H1 (cell line): ENCODE measurements around the gene MAJIN. TPM values are rescaled to one million over a fixed set of nuclear protein-coding genes. Genes with fewer than 3 reads are reported as not detected.

ENCODE experiments used
- CTCF ChIA-PET: fragments of 300-600 bp; sonication (Branson Sonifier 250); formaldehyde crosslinking; loops from one replicate; lab custom pipeline; 2021; ENCODE audit not compliant: partially characterized antibody; lab: Charles Lee
- POLR2A ChIA-PET: fragments of 300-600 bp; sonication (Branson Sonifier 250); formaldehyde crosslinking; loops from one replicate; lab custom pipeline; 2021; ENCODE audit warnings: inconsistent platforms; ENCODE audit not compliant: partially characterized antibody; lab: Charles Lee
- DNase-seq, 2 experiments: peaks; one replicate each; pipeline versions ENCODE4 v3.0.0 to v3.0.0-alpha.2; 2010 to 2022; ENCODE audit warnings: low spot score in 2 of 2, low read depth in 1 of 2, mixed read lengths in 1 of 2
- FAIRE-seq: peaks from 2 replicates; lab custom pipeline; 2011; peaks lifted over from hg19 to GRCh38; lab: Jason Lieb, UNC
- H2AFZ ChIP-seq: 2 replicates; pipeline ENCODE4 v1.8.1; 2012; ENCODE audit warnings: low read length, inconsistent platforms
- H2AK5ac ChIP-seq: 2 replicates; pipeline ENCODE4 v1.6.1; 2013; ENCODE audit warnings: low read depth, low read length
- H2BK120ac ChIP-seq: replicated peaks from 2 replicates; pipeline ENCODE3; 2013; ENCODE audit warnings: low read depth, low read length, inconsistent platforms
- H2BK12ac ChIP-seq: 2 replicates; pipeline ENCODE4 v1.6.1; 2013; ENCODE audit warnings: low read depth, low read length
- H2BK15ac ChIP-seq: 2 replicates; pipeline ENCODE4 v1.6.1; 2013; ENCODE audit warnings: low read length
- H2BK20ac ChIP-seq: 2 replicates; pipeline ENCODE4 v1.6.1; 2013; ENCODE audit warnings: low read length
- H2BK5ac ChIP-seq: 2 replicates; pipeline ENCODE4 v1.6.1; 2013; ENCODE audit warnings: low read depth, low read length
- H3K14ac ChIP-seq: 2 replicates; pipeline ENCODE4 v1.6.1; 2013; ENCODE audit warnings: inconsistent platforms; ENCODE audit not compliant: insufficient read length
- H3K18ac ChIP-seq: 2 replicates; pipeline ENCODE4 v1.6.1; 2013; ENCODE audit warnings: low read length; ENCODE audit errors: extremely low read depth
- H3K23ac ChIP-seq: 2 replicates; pipeline ENCODE4 v1.6.1; 2013; ENCODE audit warnings: inconsistent platforms; ENCODE audit not compliant: insufficient read length
- H3K23me2 ChIP-seq: 2 replicates; pipeline ENCODE4 v1.6.1; 2013; ENCODE audit warnings: low read depth, low read length
- H3K27ac ChIP-seq: 2 replicates; pipeline ENCODE4 v1.6.1; 2011; ENCODE audit warnings: low read depth, low read length, inconsistent platforms
- H3K27me3 ChIP-seq, 4 experiments: replicated peaks in 1 of 4; 1 replicate in 1 of 4; 2 replicates in 3 of 4; pipeline versions ENCODE4 v1.6.1 to v1.8.1; 2011 to 2013; ENCODE audit warnings: low read length in 3 of 4, mild to moderate bottlenecking in 3 of 4, inconsistent platforms in 2 of 4, mixed read lengths in 2 of 4, moderate library complexity in 1 of 4; ENCODE audit not compliant: control insufficient read depth in 3 of 4, insufficient read depth in 3 of 4; ENCODE audit errors: extremely low read depth in 1 of 4
- H3K36me3 ChIP-seq, 4 experiments: 2 replicates each; pipeline versions ENCODE4 v1.6.1 to v1.8.1; 2011 to 2013; ENCODE audit warnings: mild to moderate bottlenecking in 4 of 4, low read length in 3 of 4, moderate library complexity in 2 of 4, control low read depth in 1 of 4, inconsistent platforms in 1 of 4; ENCODE audit not compliant: insufficient read depth in 4 of 4, control insufficient read depth in 2 of 4
- H3K4ac ChIP-seq: replicated peaks from 2 replicates; pipeline ENCODE3; 2013; ENCODE audit warnings: low read length, low read depth, mixed read lengths, inconsistent platforms; ENCODE audit not compliant: insufficient read length
- H3K4me1 ChIP-seq, 4 experiments: replicated peaks in 1 of 4; 1 replicate in 1 of 4; 2 replicates in 3 of 4; pipeline versions ENCODE4 v1.6.1 to v1.8.1; 2011 to 2013; ENCODE audit warnings: low read length in 3 of 4, inconsistent platforms in 2 of 4, mixed read lengths in 1 of 4; ENCODE audit not compliant: insufficient read depth in 4 of 4, control insufficient read depth in 3 of 4
- H3K4me2 ChIP-seq, 2 experiments: 2 replicates each; pipeline versions ENCODE4 v1.6.1 to v1.8.1; 2011 to 2013; ENCODE audit warnings: low read depth in 2 of 2, low read length in 2 of 2, control low read depth in 1 of 2, inconsistent platforms in 1 of 2, mild to moderate bottlenecking in 1 of 2; ENCODE audit not compliant: insufficient read depth in 1 of 2
- H3K4me3 ChIP-seq, 4 experiments: fragments of 200-600, 300-600 bp in 1 of 4; sonication (generic), shearing (Covaris generic), sonication (Bioruptor Twin) in 1 of 4; 2 replicates each; pipeline versions ENCODE4 v1.5.1 to v1.8.1; 2011 to 2016; ENCODE audit warnings: low read length in 4 of 4, low read depth in 3 of 4, control low read depth in 2 of 4, inconsistent platforms in 2 of 4, mild to moderate bottlenecking in 2 of 4, mixed read lengths in 1 of 4, moderate library complexity in 1 of 4; ENCODE audit not compliant: insufficient read depth in 2 of 4; ENCODE audit errors: extremely low read depth in 1 of 4
- H3K56ac ChIP-seq: replicated peaks from 2 replicates; pipeline ENCODE3; 2013; ENCODE audit warnings: low read depth, mild to moderate bottlenecking, mixed read lengths, low read length, inconsistent platforms; ENCODE audit not compliant: insufficient read length
- H3K79me1 ChIP-seq: 2 replicates; pipeline ENCODE4 v1.6.1; 2013; ENCODE audit warnings: low read depth, low read length, control low read depth
- H3K79me2 ChIP-seq, 2 experiments: 2 replicates each; pipeline versions ENCODE4 v1.6.1 to v1.8.1; 2012 to 2013; ENCODE audit warnings: low read length in 2 of 2, mild to moderate bottlenecking in 2 of 2, inconsistent platforms in 1 of 2; ENCODE audit not compliant: insufficient read depth in 2 of 2, control insufficient read depth in 1 of 2
- H3K9ac ChIP-seq, 4 experiments: replicated peaks in 1 of 4; 1 replicate in 1 of 4; 2 replicates in 3 of 4; pipeline versions ENCODE4 v1.6.1 to v1.8.1; 2011 to 2013; ENCODE audit warnings: low read depth in 3 of 4, low read length in 3 of 4, control low read depth in 2 of 4, mild to moderate bottlenecking in 2 of 4, moderate library complexity in 2 of 4, inconsistent platforms in 1 of 4; ENCODE audit errors: extremely low read depth in 1 of 4
- H3K9me3 ChIP-seq, 2 experiments: 2 replicates each; pipeline versions ENCODE4 v1.6.1 to v1.8.1; 2012 to 2013; ENCODE audit warnings: mild to moderate bottlenecking in 2 of 2, moderate library complexity in 2 of 2, control low read depth in 1 of 2, inconsistent platforms in 1 of 2, low read depth in 1 of 2, low read length in 1 of 2, mixed read lengths in 1 of 2; ENCODE audit not compliant: insufficient read depth in 2 of 2
- H4K20me1 ChIP-seq, 2 experiments: replicated peaks in 1 of 2; 2 replicates each; pipeline versions ENCODE3 to v1.8.1; 2011 to 2013; ENCODE audit warnings: inconsistent platforms in 2 of 2, low read length in 2 of 2, mild to moderate bottlenecking in 1 of 2; ENCODE audit not compliant: insufficient read depth in 2 of 2, control insufficient read depth in 1 of 2
- H4K5ac ChIP-seq: 2 replicates; pipeline ENCODE4 v1.6.1; 2013; ENCODE audit warnings: low read length, low read depth, mixed read lengths, inconsistent platforms; ENCODE audit not compliant: insufficient read length
- H4K8ac ChIP-seq: 2 replicates; pipeline ENCODE4 v1.8.0; 2013; ENCODE audit warnings: mild to moderate bottlenecking, moderate library complexity, low read length, inconsistent platforms; ENCODE audit not compliant: insufficient read depth; ENCODE audit errors: extremely low read depth
- H4K91ac ChIP-seq: replicated peaks from 2 replicates; pipeline ENCODE3; 2013; ENCODE audit warnings: low read length, mixed read lengths, inconsistent platforms; ENCODE audit not compliant: insufficient read length
- BRCA1 ChIP-seq: IDR thresholded peaks from 2 replicates; pipeline ENCODE4 v1.6.1; 2012; ENCODE audit warnings: low read depth, low read length, improper control_type of control experiment
- EP300 ChIP-seq, 2 experiments: IDR thresholded peaks; 1 replicate in 1 of 2; 2 replicates in 1 of 2; pipeline ENCODE4 v1.6.1; 2011 to 2012; ENCODE audit warnings: low read depth in 2 of 2, low read length in 2 of 2, mild to moderate bottlenecking in 2 of 2, borderline replicate concordance in 1 of 2, inconsistent platforms in 1 of 2, moderate library complexity in 1 of 2
- MAX ChIP-seq: IDR thresholded peaks from 2 replicates; pipeline ENCODE4 v1.6.1; 2012; ENCODE audit warnings: inconsistent platforms
- POLR2A ChIP-seq, 2 experiments: IDR thresholded peaks; 1 replicate in 1 of 2; 2 replicates in 1 of 2; pipeline ENCODE4 v1.6.1; 2011; ENCODE audit warnings: low read depth in 2 of 2, low read length in 2 of 2, mild to moderate bottlenecking in 2 of 2; ENCODE audit errors: control extremely low read depth in 1 of 2
- POLR2AphosphoS5 ChIP-seq: IDR thresholded peaks from 2 replicates; pipeline ENCODE4 v1.6.1; 2011; ENCODE audit warnings: low read depth, low read length
- RXRA ChIP-seq: IDR thresholded peaks from 2 replicates; pipeline ENCODE4 v1.6.1; 2011; ENCODE audit warnings: low read depth, mild to moderate bottlenecking, low read length, moderate library complexity; ENCODE audit not compliant: insufficient read depth
- SIX5 ChIP-seq: IDR thresholded peaks from 2 replicates; pipeline ENCODE4 v1.6.1; 2011; ENCODE audit warnings: mild to moderate bottlenecking, low read depth, low read length
- SRF ChIP-seq: IDR thresholded peaks from 2 replicates; pipeline ENCODE4 v1.6.1; 2011; ENCODE audit warnings: mild to moderate bottlenecking, low read depth, low read length, moderate library complexity
- TAF7 ChIP-seq: optimal IDR thresholded peaks from 2 replicates; pipeline ENCODE3; 2011; ENCODE audit warnings: low read depth, mild to moderate bottlenecking, inconsistent platforms, low read length, moderate library complexity, borderline replicate concordance
- ZNF274 ChIP-seq: IDR thresholded peaks from 2 replicates; pipeline ENCODE4 v1.7.0; 2012; ENCODE audit warnings: low read length, borderline replicate concordance; ENCODE audit errors: extremely low read depth
- WGBS, 2 experiments: shearing (Covaris generic) in 1 of 2; methylation state at CpG; one replicate each; pipeline versions ENCODE4 v1.1.6 to v1.1.7; 2013 to 2015; ENCODE audit warnings: low lambda C conversion rate in 2 of 2, mixed read lengths in 2 of 2, inconsistent platforms in 1 of 2, low coverage in 1 of 2, missing lambda C conversion rate in 1 of 2; ENCODE audit not compliant: insufficient replicate concordance in 2 of 2, insufficient coverage in 1 of 2, insufficient read length in 1 of 2; ENCODE audit errors: extremely low coverage in 1 of 2, missing lambda C conversion rate in 1 of 2; 5-methylcytosine and 5-hydroxymethylcytosine counted together
- polyA plus RNA-seq, 7 experiments: library from polyadenylated mRNA; depleted of rRNA in 3 of 7; stranded (reverse) in 5 of 7; unstranded in 2 of 7; fragments of >200 nt in 5 of 7; fragments of 200-250 nt in 2 of 7; gene quantifications; 1 replicate in 5 of 7; 2 replicates in 1 of 7; 4 replicates in 1 of 7; pipeline versions ENCODE4 v1.2.1 to v1.2.3, GENCODE V29; 2011 to 2013; ENCODE audit warnings: missing spikeins in 2 of 7, mixed read lengths in 2 of 7
- total RNA-seq: library from RNA; stranded (reverse); fragmentation: NEBNext Ultra II Directional; extraction: Animal tissue kit (Norgen Biotek cat#: 25700); gene quantifications from 2 replicates; pipeline ENCODE4 v1.2.1, GENCODE V29; 2021

Gene MAJIN
- total and polyA plus RNA-seq, 2 of the 8 experiments (the other 6 are each of a cell fraction or from before 2014, with no cell fraction given), result not detected

DNA sequence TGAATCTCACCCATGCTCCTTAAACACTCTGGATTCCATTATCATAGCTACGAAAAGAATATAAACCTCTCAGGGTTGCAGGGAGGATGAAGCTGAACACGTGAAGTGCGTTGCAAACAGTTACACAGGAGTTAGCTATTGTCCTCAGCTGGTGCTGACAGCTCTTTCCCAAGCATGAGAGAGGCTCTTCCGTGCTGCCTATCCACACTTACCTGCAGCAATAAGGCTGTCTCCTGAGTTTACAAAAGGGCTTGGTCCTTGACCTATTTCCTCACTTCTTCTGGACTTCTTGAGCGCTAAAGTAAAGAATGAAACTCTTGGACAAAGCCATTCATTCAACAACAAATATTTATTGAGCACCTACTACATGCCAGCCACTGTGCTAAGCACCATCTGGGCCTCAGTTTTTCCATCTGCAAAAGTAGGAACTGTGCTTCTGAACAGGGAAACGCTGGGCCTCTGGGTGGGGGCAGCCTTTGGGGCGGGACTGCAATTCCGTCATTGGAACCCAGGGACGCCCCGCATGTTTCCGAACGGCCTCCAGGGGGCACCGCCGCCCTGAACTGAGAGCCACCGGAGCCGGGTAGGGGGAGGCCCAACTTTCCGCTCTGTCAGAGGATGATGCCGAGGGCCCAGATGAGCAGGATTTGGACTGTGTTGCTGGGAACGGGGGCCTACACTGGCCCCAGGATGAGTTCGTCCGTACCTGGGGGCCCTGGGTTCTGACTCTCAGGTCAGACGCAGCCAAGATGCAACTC lies 41.4 kb upstream of the MAJIN start:
- CTCF ChIA-PET, result interaction anchor here (0.6 to 6.5 kb wide), 53 partner anchors 8 to 242 kb away, joined by 3 to 48 read pairs (median 4); partner anchors contain the start of genes BATF2, CDCA5, SAC3D1 and SNX15
- peaks cover 0 to 7% (median under 1%) of the 10 kb centered on the region in 4 experiments; a peak in 4 of 7 replicates for H3K4me1 ChIP-seq
- peak overlapping the region; percentile 2 to 92; a peak in 3 of 4 replicates for H3K4me2 ChIP-seq
- 19% methylated on average over 22 of the region's 22 CpGs; no CpG with 5 or more reads in 1 of the 2 experiments for WGBS, 2 experiments
- H2AFZ ChIP-seq, result peak overlapping the region; percentile 1; the same call in 1 of the 2 replicates
- no peaks in the 10 kb centered on the region for H3K9me3 ChIP-seq
- no peaks in the 10 kb centered on the region for H3K27me3 ChIP-seq
- H2BK5ac ChIP-seq, result no peak overlapping the region
- 0 out of 2 replicates have a peak overlapping the region, but pooled peaks have one; percentile 71 for H2BK12ac ChIP-seq
- no peak overlapping the region for H2BK20ac ChIP-seq
- H3K18ac ChIP-seq, result peak overlapping the region; percentile 89; the same call in 1 of the 2 replicates
- peak overlapping the region; percentile 66 to 92 (median 86) for H3K4me3 ChIP-seq
- no peak overlapping the region for H2BK120ac ChIP-seq
- H3K27ac ChIP-seq, result peak overlapping the region; percentile 88
- H2BK15ac ChIP-seq, result peak overlapping the region; percentile 54; the same call in 1 of the 2 replicates
- no peaks in the 10 kb centered on the region for H3K79me1 ChIP-seq
- no peak overlapping the region for H2AK5ac ChIP-seq
- H3K79me2 ChIP-seq, result peaks cover 0 to 10% of the 10 kb centered on the region in 2 experiments; a peak in 1 of 4 replicates
- H3K56ac ChIP-seq, result peak overlapping the region; percentile 90
- no peak overlapping the region for H3K23ac ChIP-seq
- peaks cover 3% of the 10 kb centered on the region in 2 experiments for H4K20me1 ChIP-seq
- H3K36me3 ChIP-seq, result peaks cover 0 to 2% (median under 1%) of the 10 kb centered on the region in 4 experiments; a peak in 2 of 8 replicates
- DNase-seq (peak; percentile 71 to 93), FAIRE-seq (no peak)
- H3K4ac ChIP-seq, result peak overlapping the region; percentile 65
- H3K23me2 ChIP-seq, result peaks cover 2% of the 10 kb centered on the region; the same call in 1 of the 2 replicates
- POLR2A ChIA-PET, result interaction anchor here (0.7 to 3.7 kb wide), 14 partner anchors 9 to 235 kb away, joined by 3 to 20 read pairs (median 3); partner anchors contain the start of genes BATF2, GPHA2, PPP2R5B and TM7SF2
- peak overlapping the region; percentile 86 for H4K5ac ChIP-seq
- peak overlapping the region; percentile 52 for H4K91ac ChIP-seq
- no peak overlapping the region for H3K14ac ChIP-seq
- peak overlapping the region in 2 of 4 experiments; percentile 73 to 79; a peak in 4 of 7 replicates for H3K9ac ChIP-seq
- H4K8ac ChIP-seq, result peak overlapping the region; percentile 81
- TF ChIP-seq EP300 (IDR thresholded peaks at IDR 0.05; ENCODE audit: borderline replicate concordance in 1 of 2, low read depth in 2 of 2, low read length in 2 of 2) (peak in 1 of 2 experiments; percentile 39; a peak in 1 of 3 replicates), SIX5 (no peak), POLR2A (IDR thresholded peaks at IDR 0.05; ENCODE audit: control extremely low read depth in 1 of 2, low read depth in 2 of 2, low read length in 2 of 2) (no peak), RXRA (no peak), MAX (no peak), POLR2AphosphoS5 (no peak; the same call in 1 of the 2 replicates), ZNF274 (no peak), TAF7 (no peak), SRF (no peak), BRCA1 (no peak)
